GM21576 (cell line): Measurements from ENCODE around the gene PRRC2B.

Source experiments
- ATAC-seq: cut with Tn5 transposase; IDR thresholded peaks from one replicate; pipeline ENCODE4 v1.9.1; 2021; ENCODE audit warnings: mild to moderate bottlenecking, moderate library complexity; ENCODE audit not compliant: unreplicated experiment

Gene PRRC2B

DNA sequence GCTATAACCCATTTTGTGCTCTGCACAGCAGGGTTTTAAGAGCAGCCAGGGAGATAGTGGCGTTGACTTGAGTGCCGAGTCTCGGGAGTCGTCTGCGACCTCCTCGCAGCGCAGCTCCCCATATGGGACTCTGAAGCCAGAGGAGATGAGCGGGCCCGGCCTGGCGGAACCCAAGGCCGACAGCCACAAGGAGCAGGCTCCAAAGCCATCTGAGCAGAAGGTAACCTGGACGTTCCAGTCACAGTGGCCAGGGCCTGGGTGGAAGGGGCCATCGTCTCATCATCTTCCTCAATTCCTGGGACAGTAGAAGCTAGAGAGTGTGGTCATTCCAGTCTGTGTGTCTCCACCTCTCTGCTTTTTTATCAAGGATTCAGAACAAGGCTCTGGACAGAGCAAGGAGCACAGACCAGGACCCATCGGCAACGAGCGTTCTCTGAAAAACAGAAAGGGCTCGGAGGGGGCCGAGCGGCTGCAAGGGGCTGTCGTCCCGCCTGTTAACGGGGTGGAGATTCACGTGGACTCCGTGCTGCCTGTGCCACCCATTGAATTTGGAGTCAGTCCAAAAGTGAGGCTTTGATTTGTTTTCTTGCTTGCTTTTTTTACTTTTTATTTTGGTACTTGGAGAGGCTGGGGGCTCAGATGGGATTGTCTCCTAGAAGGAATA, 88.6 kb downstream of the PRRC2B start:
- no peak for ATAC-seq

DNA sequence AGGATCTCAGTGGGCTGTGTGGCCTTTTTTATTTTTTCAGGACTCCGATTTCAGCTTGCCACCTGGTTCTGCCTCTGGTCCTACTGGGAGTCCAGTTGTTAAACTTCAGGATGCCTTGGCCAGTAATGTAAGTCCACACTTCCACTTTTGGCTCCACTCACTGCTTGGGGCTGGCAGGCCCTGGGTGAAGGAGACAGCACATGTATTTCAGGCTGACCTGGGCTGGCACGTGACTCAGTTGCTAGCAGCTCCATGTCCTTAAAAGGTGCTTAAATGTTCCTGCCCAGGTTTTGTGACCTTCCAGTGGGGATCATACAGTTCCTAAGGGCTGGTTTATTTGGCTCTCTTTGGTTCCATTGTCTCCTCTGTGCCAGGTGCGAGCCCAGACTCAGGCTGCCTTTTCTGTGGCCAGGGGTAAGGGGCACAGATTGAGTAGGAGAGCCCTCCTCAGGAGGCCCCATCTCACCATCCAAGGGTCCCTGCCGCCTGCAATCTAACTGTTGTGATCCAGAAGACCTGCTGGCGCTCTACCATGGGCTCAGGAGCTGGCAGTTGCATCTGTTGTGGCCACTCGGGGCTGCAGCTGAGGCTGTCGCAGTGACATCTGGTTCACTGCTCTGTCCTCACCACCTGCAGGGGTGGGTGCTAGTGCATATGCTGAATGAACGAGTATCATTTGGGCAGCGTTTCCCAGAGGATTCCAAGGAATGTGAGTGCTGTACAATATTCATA, 89.6 kb downstream of the PRRC2B start:
- no peak for ATAC-seq

DNA sequence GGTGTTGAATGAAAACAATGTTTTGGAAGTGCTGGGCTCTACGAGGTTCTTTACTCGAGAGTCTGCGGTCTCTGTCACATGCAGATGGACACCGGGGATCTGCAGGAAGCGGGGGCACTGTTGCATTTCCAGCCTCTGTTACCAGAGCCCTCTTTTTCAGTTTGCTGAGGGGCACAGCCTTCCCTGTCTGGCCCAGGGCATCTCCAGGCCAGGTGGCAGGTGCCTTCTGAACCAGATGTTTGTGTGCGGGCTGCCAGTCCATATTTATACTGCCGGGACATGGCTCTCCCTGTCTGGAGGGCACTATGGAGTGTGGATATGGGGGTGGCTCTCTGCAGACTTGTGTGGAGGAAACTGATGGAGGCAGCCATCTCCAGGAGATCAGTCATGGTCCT, 90.2 kb downstream of the PRRC2B start:
- no peak for ATAC-seq

DNA sequence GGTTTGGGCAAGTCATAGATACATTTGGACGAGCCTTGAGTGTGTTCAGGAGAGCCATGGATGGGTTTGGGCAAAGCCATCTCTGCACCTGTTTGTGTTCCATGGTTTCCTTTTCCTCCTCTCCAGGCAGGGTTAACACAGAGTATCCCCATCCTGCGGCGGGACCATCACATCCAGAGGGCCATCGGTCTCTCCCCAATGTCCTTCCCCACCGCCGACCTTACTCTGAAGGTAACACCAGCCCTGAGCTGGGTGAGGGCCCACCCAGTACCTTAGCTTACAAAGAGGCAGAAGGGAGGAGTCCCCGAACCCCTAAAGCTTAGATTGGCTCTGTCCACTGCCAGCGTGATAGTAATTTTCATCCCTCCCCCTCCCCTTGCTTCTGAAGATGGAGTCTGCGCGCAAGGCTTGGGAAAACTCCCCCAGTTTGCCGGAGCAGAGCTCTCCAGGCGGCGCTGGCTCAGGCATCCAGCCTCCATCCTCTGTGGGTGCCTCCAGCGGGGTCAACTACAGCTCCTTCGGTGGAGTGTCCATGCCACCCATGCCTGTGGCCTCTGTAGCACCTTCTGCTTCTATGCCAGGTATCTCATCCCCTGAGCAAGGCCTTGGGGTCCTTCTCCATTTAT, 90.8 kb downstream of the PRRC2B start:
- no peak for ATAC-seq

DNA sequence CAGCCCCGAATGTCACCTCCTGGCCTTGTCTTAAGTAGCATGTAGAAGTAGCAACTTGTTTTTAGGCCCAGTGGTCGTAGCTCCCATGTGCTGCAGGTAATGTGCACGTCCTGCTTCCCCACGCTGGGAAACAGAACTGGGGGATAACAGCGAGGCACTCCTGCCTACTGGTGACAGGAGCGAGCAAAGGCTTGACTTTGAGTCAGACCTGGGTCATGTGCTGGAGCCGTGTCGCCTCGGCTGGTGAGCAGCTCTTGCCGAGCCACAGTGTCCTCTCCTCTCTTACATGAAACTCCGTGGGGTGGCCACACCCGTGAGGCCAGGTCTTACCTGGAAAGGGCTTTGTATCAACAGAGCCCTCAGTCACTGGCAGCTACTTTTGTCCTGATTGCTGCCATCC, 91.3 kb downstream of the PRRC2B start:
- no peak for ATAC-seq

DNA sequence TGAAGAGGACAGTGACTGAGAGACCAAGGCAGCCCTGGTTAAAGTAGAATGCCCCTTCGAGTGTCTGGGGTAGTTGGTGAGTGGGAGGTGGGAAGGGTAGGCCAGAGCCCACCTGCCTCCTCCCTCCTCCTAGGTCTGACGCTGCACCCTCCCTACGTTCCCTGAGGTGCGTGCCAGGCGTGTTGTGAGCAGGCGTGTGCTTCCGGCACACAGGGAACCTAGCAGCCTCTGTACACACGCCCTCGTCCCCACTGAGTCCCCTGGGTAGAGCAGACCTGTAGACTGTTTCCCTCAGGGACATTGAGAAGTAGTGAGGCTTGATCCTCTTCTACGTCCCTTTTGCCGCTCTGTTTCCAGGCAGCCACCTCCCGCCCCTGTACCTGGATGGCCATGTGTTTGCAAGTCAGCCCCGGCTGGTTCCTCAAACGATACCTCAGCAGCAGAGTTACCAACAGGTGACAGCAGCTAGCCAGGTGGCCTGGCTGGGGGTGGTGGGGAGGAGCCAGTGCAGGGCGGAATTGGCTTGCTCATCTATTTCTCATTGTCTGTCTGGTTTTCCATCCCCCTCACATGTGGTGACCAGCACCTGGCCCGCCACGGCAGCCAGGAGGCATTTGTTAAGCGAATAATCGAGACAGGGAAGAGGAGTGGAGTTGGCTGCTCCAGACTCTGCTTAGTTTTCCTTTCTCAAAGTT, 92.0 kb downstream of the PRRC2B start:
- ATAC-seq: no peak

DNA sequence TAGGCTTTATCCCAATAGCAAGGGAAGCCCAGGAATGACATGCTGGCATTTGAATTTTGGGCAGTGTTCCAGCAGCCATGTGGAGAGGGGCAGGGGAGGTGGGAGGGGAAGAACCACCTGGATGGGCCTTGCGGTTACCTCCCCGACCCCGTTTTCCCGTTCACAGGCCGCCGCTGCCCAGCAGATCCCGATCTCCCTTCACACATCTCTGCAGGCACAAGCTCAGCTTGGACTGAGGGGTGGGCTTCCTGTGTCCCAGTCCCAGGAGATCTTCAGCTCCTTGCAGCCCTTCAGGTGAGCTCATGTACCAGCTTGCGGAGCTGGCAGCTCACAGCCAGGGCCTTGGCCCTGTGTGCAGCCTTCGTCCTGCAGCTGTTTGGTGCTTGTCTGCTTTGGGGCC, 93.1 kb downstream of the PRRC2B start:
- ATAC-seq: no peak

DNA sequence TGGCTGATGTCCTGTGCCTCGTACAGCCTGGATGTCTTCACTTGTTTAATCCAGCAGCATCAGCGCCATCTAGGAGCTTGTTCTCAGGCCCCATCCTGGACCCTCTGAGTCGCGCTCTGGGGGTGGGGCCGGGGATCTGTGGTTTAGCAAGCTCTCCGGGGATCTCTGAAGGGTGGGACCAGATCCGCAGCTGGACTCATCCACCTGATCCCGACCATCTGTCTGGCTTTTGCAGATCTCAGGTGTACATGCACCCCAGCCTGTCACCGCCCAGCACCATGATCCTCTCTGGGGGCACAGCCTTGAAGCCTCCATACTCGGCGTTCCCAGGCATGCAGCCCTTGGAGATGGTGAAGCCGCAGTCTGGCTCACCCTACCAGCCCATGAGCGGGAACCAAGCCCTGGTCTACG, 93.7 kb downstream of the PRRC2B start:
- no peak for ATAC-seq

DNA sequence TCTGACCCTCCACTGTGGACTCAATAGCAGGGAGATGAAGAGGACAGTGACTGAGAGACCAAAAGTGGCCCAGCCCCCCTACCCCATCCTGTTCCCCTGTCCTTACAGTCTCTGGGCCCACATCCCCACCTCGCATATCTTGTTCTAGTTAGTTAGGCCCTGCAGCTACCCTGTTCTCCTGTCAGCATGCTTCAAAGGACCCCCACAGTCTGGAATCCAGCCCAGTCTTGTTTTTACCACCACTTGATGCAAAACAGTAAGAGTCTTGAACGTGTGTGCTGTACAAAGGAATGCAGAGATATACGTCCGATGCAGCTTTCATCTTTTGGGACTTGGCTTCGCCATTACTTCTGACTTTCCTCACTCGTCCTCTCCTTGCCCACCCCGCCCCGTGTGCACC, 96.6 kb downstream of the PRRC2B start:
- no peak for ATAC-seq

DNA sequence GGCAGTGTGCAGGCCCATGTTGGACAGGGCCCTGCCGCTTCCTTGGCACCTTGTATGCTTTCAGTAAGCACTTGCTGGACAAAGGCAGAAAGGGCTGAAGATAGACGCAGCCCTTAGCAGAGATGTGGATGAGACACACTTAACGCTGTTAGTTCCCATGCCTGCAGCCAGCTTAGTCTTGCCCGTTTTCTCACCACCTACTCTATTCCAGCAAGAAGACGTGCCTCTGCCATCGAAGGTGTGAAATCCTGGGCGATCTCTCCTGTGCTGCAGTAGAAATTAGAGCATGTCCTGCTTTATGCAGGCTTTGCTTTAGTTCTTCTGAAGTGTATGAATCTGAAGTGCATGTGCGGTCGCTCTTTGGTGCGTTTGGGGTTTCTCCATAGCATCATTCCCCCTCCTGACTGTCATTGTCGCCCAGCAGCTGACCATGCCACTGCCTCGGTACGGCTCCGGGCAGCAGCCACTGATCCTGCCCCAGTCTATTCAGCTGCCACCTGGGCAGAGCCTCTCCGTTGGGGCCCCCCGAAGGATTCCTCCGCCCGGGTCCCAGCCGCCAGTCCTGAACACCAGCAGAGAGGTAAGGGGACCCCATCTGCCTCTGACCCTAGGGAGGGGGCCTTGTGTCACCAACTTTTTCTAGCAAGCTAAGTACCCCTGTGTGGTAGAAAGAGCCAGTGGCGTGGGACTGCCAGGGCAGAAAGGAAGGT, 97.3 kb downstream of the PRRC2B start:
- no peak for ATAC-seq

DNA sequence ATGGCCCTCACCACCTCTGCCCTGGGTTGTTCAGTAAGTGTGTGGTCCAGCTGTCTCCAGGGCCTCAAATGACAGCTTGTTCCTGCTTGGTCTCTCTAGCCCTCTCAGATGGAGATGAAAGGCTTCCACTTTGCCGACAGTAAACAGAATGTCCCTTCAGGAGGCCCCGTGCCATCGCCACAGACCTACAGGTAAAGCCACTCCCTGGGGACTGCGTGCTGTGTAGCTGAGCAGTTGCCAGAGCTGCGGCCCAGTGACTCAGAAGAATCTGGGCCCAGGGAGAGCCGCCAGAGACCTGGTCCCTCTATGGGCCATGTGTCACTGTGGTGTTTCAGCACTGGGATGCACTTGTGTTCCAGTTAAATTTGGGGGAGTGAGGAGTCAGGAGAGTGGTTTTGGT, 98.2 kb downstream of the PRRC2B start:
- no peak for ATAC-seq

DNA sequence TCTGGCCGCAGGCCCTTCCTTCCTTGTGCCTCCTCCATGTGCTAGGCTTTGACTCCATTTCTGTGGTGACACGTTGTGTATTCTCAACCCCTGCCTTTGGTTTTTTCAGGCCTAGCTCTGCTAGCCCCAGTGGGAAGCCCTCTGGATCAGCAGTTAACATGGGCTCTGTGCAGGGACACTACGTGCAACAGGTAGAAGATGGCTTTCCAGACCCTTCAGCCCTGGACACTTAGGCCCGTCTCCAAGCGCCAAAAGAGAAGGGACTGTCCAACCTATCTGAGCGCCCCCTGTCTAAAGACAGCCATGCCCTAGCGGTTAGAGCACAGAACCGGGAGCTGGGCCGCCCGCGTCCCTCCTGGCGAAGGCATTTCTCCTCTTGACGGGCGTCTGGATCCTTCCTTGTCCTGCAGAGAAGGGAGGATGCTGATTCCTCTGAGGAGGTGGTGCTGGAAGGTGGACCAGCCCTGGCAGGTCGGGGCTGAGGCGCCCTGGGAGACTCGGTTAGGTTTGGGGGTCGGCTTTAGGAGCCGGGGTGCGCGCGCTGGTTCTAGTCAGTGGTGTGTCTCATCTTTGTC, 100.5 kb downstream of the PRRC2B start:
- no peak for ATAC-seq

DNA sequence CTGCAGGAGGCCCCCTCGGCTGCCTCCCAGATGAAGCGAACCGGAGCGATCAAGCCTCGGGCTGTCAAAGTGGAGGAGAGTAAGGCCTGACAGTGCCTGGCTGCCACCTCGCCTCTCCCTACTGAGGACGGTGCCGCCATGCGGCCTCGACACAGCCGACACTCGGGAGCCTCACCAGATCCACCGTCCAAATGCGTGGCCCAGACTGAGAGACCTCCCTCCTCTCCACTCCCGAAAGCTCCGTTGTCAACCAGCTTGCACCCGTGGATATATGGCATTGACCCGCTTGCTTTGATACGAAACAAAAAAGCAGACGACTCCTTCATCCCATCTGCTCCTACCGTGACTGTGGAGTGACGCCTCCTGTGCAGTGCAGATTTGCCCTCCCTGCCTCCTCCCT, 101.9 kb downstream of the PRRC2B start:
- ATAC-seq: no peak

DNA sequence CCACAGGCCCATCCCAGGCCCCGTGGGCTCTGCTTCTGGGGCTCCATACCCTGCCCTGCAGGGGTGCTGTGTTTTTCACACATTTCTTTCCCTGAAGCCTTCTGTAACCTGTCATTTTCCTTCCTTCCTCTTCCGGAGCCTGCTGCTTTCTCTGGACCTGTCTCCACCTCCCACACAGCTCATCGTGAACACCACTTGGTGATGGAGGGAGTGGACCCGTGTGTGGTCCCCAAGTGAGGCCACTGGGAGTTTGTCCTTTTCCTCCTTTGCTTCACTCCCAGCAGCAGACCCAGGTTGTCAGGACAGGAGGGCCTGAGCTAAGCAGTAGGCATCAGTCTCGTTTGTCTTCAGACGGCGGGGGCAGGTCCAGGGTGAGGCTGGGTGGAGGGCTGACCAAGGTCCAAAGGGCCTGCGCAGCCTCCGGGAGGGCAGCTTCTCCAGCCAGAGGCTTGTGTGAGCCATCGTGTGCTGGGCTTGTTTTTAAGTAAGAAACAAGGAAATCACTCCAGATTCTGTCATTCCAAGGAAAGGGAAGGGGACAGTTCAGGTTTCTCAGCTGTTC, 103.0 kb downstream of the PRRC2B start:
- no peak for ATAC-seq

DNA sequence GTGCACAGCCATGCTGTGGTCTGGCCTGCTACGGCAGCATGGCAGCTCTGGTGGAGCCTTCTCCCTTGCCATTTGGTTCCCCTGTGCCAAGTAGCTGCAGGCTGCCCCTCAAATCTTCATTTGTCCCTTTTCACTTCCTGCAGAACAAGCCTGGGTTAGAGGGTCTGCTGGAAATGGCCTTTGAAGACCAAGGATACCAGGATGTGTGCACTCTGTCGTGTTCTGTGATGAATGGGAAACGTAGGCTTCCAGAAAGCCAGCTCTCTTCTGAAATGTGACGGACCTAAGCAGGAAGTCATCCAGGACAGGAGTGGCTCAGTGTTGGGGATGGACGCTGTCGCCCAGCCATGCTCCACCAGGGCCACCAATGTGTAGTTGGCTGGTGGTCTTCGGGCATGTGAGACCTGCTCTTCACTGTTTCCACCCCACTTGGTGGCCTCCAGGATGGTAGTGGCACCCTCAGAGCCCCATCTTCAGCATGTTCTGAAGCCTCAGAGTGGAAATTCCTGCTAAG, 105.4 kb downstream of the PRRC2B start:
- no peak for ATAC-seq

DNA sequence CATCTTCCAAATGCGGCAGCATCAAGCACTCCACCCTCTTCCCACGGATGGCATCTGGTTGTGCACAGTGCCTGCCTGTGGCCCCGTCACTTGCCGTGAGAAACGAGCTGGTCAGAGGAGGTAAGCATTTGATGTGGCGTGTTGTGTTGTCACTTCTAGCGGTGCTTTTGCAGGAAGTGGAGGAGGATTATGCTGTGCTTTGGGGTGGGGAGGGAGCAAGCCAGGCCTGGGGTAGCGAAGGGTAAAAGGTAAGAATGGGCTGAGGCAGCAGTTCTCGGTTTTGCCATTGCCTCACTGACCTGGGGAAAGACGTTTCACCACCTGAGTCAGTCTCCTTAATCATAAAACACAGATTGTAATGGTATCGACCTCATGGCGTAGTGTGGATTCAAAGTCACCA, 106.5 kb downstream of the PRRC2B start:
- no peak for ATAC-seq

DNA sequence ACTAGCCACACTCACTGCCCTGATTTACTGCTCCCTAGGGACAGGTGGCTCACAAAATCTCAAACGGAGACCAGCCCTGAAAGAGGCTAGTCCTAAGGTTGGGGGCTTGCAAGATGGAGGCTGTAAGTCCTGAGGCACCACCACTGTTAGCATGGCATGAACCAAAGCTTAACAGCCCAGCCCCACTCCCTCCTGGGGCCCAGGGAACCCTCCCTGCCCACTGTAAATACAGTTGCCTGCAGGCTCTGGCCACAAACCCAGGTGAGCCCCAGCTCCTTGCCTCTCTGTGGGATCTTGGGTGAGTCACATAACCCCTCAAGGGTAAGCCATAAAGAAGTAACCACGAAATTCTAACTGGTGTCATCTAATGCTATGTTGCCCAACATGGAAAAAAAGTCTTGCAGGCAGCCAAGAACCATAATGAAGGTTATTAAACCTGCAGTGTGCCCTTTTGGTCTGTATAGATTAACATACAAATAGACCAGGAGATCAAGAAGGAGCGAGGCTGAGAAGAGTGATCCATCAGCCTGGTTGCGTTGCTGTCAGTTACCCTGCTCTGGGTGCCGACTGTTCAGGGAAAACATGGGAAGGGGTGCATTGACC, 107.2 kb downstream of the PRRC2B start:
- no peak for ATAC-seq

DNA sequence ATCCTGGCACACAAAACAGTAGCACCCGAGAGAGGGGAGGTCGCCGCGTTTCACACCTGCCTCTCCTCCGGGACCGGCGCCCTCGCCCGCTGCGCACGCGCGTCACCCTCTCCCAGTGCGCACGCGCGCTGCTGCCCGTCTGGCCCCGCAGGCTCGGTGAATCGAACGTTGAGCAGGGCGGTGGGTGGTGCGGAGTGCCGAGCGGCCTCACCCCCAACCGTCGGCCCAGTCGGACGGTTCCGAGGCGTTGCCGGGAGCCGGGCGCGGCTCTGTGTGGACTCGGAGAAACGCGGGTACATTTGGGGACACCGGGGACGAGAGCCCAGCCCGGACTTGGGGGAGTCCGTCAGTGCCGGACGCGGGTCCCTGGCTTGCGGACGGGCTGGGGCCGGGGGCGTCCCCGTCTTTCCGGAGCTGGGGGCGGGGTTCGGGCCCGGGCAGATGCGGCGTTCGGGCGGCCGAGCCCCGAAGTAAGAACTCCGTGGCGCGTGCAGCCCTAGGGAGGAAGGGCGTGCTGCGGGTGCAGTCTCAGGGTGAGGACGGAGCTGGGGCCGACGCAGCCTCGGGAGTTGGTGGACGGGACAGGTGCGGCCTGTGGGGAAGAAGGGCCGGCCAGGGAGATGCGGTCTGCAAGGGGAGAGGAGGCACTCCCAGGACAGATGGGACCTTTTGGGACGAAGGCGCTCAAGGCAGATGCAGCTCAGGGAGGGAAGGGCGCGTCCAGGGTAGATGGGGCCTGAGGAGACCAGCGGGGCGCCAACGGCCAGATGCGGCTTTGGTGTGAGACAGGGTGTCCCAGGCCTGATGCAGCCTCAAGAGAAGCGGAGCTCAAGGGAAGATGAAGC, 109.1 kb downstream of the PRRC2B start, which contains the start of gene POMT1:
Gene POMT1 (plus strand): TSS at position 138 of the 845 bp plus-strand sequence. CDS start 1,301 bp downstream, outside the sequence.
- peak; percentile 82 for ATAC-seq
